ENCODE results near the gene ZSWIM9.
"Not testable (repeated sequence)": the region's sequence is repeated elsewhere in the genome, so short reads cannot be mapped to it uniquely, and the experiment has no call there.

The ZSWIM9 gene

DNA sequence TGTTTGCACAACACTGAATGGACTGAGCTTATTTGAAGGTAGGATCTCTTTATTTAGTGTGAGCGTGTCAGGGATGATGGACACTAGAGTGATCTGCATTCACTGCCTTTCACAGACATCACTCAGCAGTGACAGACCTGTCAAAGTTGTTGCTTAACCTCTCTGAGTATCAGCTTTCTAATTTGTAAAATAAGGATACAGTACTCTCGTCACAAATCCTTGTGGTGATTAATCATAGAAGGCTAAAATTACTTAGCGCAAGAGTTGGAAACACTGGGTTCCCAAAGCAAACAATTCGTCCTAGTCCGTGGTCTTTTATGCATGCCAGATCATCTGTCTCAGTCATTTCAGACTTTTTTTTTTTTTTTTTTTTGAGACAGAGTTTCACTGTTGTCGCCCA is 68.6 kb downstream of the ZSWIM9 start:
- TF ChIP-seq, protein P1, sequence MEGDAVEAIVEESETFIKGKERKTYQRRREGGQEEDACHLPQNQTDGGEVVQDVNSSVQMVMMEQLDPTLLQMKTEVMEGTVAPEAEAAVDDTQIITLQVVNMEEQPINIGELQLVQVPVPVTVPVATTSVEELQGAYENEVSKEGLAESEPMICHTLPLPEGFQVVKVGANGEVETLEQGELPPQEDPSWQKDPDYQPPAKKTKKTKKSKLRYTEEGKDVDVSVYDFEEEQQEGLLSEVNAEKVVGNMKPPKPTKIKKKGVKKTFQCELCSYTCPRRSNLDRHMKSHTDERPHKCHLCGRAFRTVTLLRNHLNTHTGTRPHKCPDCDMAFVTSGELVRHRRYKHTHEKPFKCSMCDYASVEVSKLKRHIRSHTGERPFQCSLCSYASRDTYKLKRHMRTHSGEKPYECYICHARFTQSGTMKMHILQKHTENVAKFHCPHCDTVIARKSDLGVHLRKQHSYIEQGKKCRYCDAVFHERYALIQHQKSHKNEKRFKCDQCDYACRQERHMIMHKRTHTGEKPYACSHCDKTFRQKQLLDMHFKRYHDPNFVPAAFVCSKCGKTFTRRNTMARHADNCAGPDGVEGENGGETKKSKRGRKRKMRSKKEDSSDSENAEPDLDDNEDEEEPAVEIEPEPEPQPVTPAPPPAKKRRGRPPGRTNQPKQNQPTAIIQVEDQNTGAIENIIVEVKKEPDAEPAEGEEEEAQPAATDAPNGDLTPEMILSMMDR (IDR thresholded peaks at IDR 0.05) = no peak
- DNase-seq = no peak
- intact Hi-C loops (cut with DNase I; ENCODE audit: low total_unique reads) = no loop called here
- Histone ChIP-seq H3K4me3 (no peak overlapping the region), H3K36me3 (peaks cover 22 to 57% (median 29%) of the 10 kb centered on the region in 3 donors), H3K27ac (no peak overlapping the region), H3K4me1 (no peaks in the 10 kb centered on the region), H3K27me3 (no peaks in the 10 kb centered on the region), H3K9me3 (no peaks in the 10 kb centered on the region)

- TF ChIP-seq, protein P1 (IDR thresholded peaks at IDR 0.05) = no peak
- H3K4me1 ChIP-seq = no peaks in the 10 kb centered on the region
- intact Hi-C loops (cut with DNase I; ENCODE audit: low total_unique reads) = no loop called here
- no peaks in the 10 kb centered on the region for H3K9me3 ChIP-seq
- H3K27me3 ChIP-seq = no peaks in the 10 kb centered on the region
- no peak overlapping the region for H3K4me3 ChIP-seq
- no peak for DNase-seq
- H3K27ac ChIP-seq = no peak overlapping the region
- peaks cover 22 to 54% (median 25%) of the 10 kb centered on the region in 3 donors for H3K36me3 ChIP-seq
Observed at GRCh38 chr19:48239582-48240141, 69.2 kb downstream of the ZSWIM9 start.

GRCh38 chr19:48241771-48242170 is 71.3 kb downstream of the ZSWIM9 start:
- H3K27ac ChIP-seq; DNase-seq; H3K9me3 ChIP-seq; H3K27me3 ChIP-seq; H3K4me1 ChIP-seq; intact Hi-C loops (cut with DNase I; ENCODE audit: low total_unique reads); H3K4me3 ChIP-seq: not testable (repeated sequence)
- H3K36me3 ChIP-seq = peaks cover 22 to 48% (median 29%) of the 10 kb centered on the region in 3 donors

DNA sequence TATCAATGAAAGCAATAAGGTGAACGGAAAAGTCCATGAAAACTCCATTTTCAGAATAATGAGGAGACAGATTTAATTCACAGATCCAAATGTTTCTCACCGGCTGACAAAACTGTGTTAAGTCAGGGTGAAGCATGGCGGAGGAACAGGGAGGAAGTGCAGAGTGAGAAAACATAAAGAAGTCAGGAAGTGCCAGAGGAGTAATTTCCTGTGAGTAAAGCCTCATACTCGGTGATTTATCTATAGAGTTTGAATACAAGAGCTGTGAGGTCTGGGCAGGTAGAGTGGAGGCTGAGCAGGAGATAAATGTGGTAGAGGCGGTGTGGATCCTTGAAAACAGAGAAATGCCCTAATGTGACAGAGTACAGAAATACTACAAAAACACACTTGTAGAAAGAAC is 73.8 kb downstream of the ZSWIM9 start:
- H3K27me3 ChIP-seq = no peaks in the 10 kb centered on the region
- no peak overlapping the region for H3K27ac ChIP-seq
- peaks cover 14 to 42% (median 31%) of the 10 kb centered on the region in 3 donors for H3K36me3 ChIP-seq
- no peaks in the 10 kb centered on the region for H3K9me3 ChIP-seq
- H3K4me3 ChIP-seq = no peak overlapping the region
- DNase-seq = no peak
- H3K4me1 ChIP-seq = no peaks in the 10 kb centered on the region
- intact Hi-C loops (cut with DNase I; ENCODE audit: low total_unique reads) = no loop called here
- TF ChIP-seq, protein P1 (IDR thresholded peaks at IDR 0.05) = no peak

- Histone ChIP-seq H3K27me3 (no peaks in the 10 kb centered on the region), H3K4me1 (no peaks in the 10 kb centered on the region), H3K4me3 (no peak overlapping the region), H3K27ac (no peak overlapping the region), H3K36me3 (peaks cover under 1 to 29% (median 21%) of the 10 kb centered on the region in 3 donors), H3K9me3 (no peaks in the 10 kb centered on the region)
- TF ChIP-seq, protein P1 (IDR thresholded peaks at IDR 0.05) = no peak
- intact Hi-C loops (cut with DNase I; ENCODE audit: low total_unique reads) = no loop called here
- no peak for DNase-seq
Observed at GRCh38 chr19:48246101-48246500, 75.6 kb downstream of the ZSWIM9 start.

GRCh38 chr19:48247212-48247611 is 76.7 kb downstream of the ZSWIM9 start:
- Histone ChIP-seq H3K9me3 (no peaks in the 10 kb centered on the region), H3K4me1 (no peaks in the 10 kb centered on the region), H3K27me3 (no peaks in the 10 kb centered on the region), H3K27ac (no peak overlapping the region), H3K4me3 (no peak overlapping the region), H3K36me3 (peaks cover 0 to 28% (median 18%) of the 10 kb centered on the region in 3 donors)
- intact Hi-C loops (cut with DNase I; ENCODE audit: low total_unique reads) = no loop called here
- no peak for DNase-seq
- TF ChIP-seq, protein P1 (IDR thresholded peaks at IDR 0.05) = no peak

Measured in tibial artery (tissue), 4 donors.